Nephron (organoid): ENCODE measurements around the gene DLGAP1.

Experiments
- H3K27ac Mint-ChIP-seq, 3 experiments: 2 replicates each; pipeline ENCODE4 v1.8.0; 2020; ENCODE audit warnings: mixed read lengths in 3 of 3, mild to moderate bottlenecking in 2 of 3, moderate library complexity in 1 of 3
- H3K27me3 Mint-ChIP-seq: 2 replicates; pipeline ENCODE4 v1.8.0; 2021; ENCODE audit warnings: low read depth, mild to moderate bottlenecking, moderate library complexity, mixed read lengths
- H3K36me3 Mint-ChIP-seq: 2 replicates; pipeline ENCODE4 v1.8.0; 2020; ENCODE audit warnings: low read depth, mixed read lengths
- H3K4me1 Mint-ChIP-seq: 2 replicates; pipeline ENCODE4 v1.8.0; 2020; ENCODE audit warnings: mixed read lengths
- H3K4me3 Mint-ChIP-seq, 3 experiments: 2 replicates each; pipeline ENCODE4 v1.8.0; 2020; ENCODE audit warnings: mild to moderate bottlenecking in 3 of 3, mixed read lengths in 3 of 3, moderate library complexity in 2 of 3
- H3K9me3 Mint-ChIP-seq: 2 replicates; pipeline ENCODE4 v1.8.0; 2020; ENCODE audit warnings: mixed read lengths
- CTCF ChIP-seq, 3 experiments: fragments of 200-600 bp; sonication (generic); IDR thresholded peaks; one replicate each; pipeline ENCODE4 v1.5.0; 2021; ENCODE audit warnings: antibody characterized with exemption in 3 of 3; ENCODE audit not compliant: unreplicated experiment in 3 of 3

The DLGAP1 gene

GRCh38 chr18:3845161-3845560 lies 609.9 kb downstream of the DLGAP1 start:
- Mint-ChIP-seq H3K27me3 (no peaks in the 10 kb centered on the region), H3K4me3 (no peak overlapping the region), H3K9me3 (no peaks in the 10 kb centered on the region), H3K4me1 (peaks cover 10% of the 10 kb centered on the region), H3K27ac (no peak overlapping the region), H3K36me3 (no peaks in the 10 kb centered on the region)
- no peak for TF ChIP-seq CTCF (IDR thresholded peaks at IDR 0.05; ENCODE audit: unreplicated experiment in 3 of 3)

- peaks cover 21% of the 10 kb centered on the region for H3K4me1 Mint-ChIP-seq
- H3K27ac Mint-ChIP-seq, result peak overlapping the region in 1 of 3 experiments; percentile 16
- no peaks in the 10 kb centered on the region for H3K9me3 Mint-ChIP-seq
- H3K4me3 Mint-ChIP-seq, result no peak overlapping the region
- no peaks in the 10 kb centered on the region for H3K27me3 Mint-ChIP-seq
- H3K36me3 Mint-ChIP-seq, result no peaks in the 10 kb centered on the region
- TF ChIP-seq CTCF (IDR thresholded peaks at IDR 0.05; ENCODE audit: unreplicated experiment in 3 of 3), result no peak
These were observed 612.3 kb downstream of the DLGAP1 start for GRCh38 chr18:3842844-3843243.

DNA sequence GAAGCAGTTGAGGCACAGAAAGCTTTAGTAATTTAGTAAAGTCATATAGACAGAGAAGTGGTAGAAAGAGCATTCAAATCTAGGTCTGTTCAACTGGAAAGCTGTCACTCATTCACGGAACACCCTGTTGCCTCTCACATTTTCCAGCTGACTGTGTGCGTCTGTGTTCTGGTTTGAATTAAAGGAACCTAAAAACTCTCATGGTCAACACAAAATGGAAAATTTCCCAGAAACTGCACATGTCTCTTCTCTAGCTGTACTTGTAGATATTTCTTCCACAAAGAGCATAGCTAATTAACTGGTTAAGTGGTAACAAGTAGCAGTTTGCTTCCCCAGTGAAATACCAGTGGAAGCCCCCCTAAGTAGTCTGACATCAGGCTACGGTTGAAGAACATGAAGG lies 614.3 kb downstream of the DLGAP1 start:
- no peaks in the 10 kb centered on the region for H3K27me3 Mint-ChIP-seq
- no peak overlapping the region for H3K4me3 Mint-ChIP-seq

GRCh38 chr18:3839581-3839981 lies 615.5 kb downstream of the DLGAP1 start:
- Mint-ChIP-seq H3K36me3 (no peaks in the 10 kb centered on the region), H3K9me3 (no peaks in the 10 kb centered on the region), H3K4me3 (no peak overlapping the region), H3K4me1 (peaks cover 26% of the 10 kb centered on the region), H3K27ac (peak overlapping the region; percentile 1 to 32 (median 17)), H3K27me3 (no peaks in the 10 kb centered on the region)
- no peak for TF ChIP-seq CTCF (IDR thresholded peaks at IDR 0.05; ENCODE audit: unreplicated experiment in 3 of 3)

More for the DNA sequence above, 614.3 kb downstream of the DLGAP1 start:
- TF ChIP-seq CTCF (IDR thresholded peaks at IDR 0.05; ENCODE audit: unreplicated experiment in 3 of 3), result no peak
- Mint-ChIP-seq H3K36me3 (no peaks in the 10 kb centered on the region), H3K9me3 (no peaks in the 10 kb centered on the region), H3K4me1 (peaks cover 26% of the 10 kb centered on the region), H3K27ac (peak overlapping the region in 2 of 3 experiments; percentile 12 to 32)

DNA sequence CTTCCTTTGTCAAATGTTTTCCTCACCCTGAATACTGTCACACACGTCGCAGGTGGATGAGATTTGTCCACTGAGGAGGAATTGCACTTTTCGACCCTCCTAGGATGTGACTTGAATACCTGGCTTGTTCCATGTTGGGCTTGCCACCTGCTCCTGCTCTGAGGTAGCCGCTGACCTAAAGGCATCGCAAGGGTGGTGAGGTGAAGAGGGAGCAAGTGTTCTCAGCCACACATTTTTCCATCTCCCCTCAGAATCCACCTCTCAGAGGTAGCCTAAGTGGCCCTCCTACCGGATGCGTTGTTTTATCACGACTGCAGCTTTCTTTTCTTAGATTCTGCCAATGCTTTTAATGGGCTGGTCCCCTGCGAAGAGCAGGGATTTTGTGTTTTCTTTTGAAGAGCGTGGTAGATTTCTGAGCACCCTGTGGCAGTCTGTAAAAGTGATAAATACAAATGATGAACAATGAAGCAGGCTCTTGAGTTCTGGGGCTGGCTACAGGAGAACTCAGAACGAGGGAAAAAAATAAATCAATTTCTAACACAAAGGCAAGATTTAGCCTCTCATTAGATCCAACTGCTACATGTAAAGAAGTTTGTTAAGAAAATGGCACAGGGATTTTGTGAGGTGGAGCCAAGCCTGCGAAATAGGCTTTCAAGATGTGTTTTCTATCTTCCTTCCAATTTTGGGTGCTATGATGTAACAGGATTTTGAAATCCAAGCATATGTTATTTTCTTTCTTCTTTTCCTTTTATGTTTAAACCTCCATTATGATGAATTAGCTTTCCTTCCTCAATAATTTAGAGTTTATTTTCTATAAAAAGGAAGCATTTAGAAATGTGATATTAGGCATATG lies 618.4 kb downstream of the DLGAP1 start:
- Mint-ChIP-seq H3K4me1 (peaks cover 26% of the 10 kb centered on the region), H3K9me3 (no peaks in the 10 kb centered on the region), H3K27ac (no peak overlapping the region), H3K27me3 (no peaks in the 10 kb centered on the region), H3K36me3 (no peaks in the 10 kb centered on the region), H3K4me3 (no peak overlapping the region)
- TF ChIP-seq CTCF (IDR thresholded peaks at IDR 0.05; ENCODE audit: unreplicated experiment in 3 of 3), result no peak
